ENCODE measurements around the gene CARD14. TPM values are rescaled to one million over a fixed set of nuclear protein-coding genes. Genes with fewer than 3 reads are reported as not detected.

The CARD14 gene
- total RNA-seq, 1 experiment from 2014 or later, result not detected

DNA sequence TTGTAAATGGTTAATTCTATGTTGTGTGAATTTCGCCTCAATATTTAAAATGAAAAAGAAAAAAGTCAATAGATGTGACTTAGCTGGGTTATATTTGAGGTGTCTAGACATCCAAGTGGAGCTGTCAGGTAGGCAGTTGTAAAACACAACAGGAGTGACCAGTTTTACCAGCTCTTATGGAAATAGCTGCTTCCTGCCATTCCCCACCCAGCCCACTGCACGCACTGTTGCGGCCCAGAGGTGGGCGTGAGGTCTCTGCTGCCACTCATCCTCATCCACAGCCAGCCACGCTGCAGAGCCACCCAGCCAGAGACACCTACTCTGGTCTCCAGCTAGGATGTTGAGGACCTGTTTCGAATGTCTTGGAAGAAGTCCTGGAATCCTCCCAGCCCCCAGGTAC lies 3.4 kb upstream of the CARD14 start:
- no TSS peak for BruUV-seq (replicated peaks)
- no peak for ATAC-seq

GRCh38 chr17:80168371-80168770 lies 1.5 kb upstream of the CARD14 start:
- no peaks in the 10 kb centered on the region for H3K36me3 ChIP-seq (ENCODE audit: control insufficient read depth, insufficient read depth, low read length)
- H3K4me3 ChIP-seq (ENCODE audit: low read depth in 2 of 2, low read length in 2 of 2), result no peak overlapping the region
- H3K27ac ChIP-seq (ENCODE audit: low read length), result no peak overlapping the region
- BruUV-seq (replicated peaks), result no TSS peak
- H3K27me3 ChIP-seq (ENCODE audit: control insufficient read depth, insufficient read depth, low read length), result no peaks in the 10 kb centered on the region
- intact Hi-C loops (cut with micrococcal nuclease; ENCODE audit: unreplicated experiment), result no loop called here
- no peaks in the 10 kb centered on the region for H3K4me1 ChIP-seq (ENCODE audit: control insufficient read depth, insufficient read depth, low read length)
- no peak for DNase-seq (ENCODE audit: low read depth, low spot score)
- CTCF ChIA-PET, result no interaction called here
- TF ChIP-seq, protein P1, sequence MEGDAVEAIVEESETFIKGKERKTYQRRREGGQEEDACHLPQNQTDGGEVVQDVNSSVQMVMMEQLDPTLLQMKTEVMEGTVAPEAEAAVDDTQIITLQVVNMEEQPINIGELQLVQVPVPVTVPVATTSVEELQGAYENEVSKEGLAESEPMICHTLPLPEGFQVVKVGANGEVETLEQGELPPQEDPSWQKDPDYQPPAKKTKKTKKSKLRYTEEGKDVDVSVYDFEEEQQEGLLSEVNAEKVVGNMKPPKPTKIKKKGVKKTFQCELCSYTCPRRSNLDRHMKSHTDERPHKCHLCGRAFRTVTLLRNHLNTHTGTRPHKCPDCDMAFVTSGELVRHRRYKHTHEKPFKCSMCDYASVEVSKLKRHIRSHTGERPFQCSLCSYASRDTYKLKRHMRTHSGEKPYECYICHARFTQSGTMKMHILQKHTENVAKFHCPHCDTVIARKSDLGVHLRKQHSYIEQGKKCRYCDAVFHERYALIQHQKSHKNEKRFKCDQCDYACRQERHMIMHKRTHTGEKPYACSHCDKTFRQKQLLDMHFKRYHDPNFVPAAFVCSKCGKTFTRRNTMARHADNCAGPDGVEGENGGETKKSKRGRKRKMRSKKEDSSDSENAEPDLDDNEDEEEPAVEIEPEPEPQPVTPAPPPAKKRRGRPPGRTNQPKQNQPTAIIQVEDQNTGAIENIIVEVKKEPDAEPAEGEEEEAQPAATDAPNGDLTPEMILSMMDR (IDR thresholded peaks at IDR 0.05), result no peak
- TF ChIP-seq, protein P2, sequence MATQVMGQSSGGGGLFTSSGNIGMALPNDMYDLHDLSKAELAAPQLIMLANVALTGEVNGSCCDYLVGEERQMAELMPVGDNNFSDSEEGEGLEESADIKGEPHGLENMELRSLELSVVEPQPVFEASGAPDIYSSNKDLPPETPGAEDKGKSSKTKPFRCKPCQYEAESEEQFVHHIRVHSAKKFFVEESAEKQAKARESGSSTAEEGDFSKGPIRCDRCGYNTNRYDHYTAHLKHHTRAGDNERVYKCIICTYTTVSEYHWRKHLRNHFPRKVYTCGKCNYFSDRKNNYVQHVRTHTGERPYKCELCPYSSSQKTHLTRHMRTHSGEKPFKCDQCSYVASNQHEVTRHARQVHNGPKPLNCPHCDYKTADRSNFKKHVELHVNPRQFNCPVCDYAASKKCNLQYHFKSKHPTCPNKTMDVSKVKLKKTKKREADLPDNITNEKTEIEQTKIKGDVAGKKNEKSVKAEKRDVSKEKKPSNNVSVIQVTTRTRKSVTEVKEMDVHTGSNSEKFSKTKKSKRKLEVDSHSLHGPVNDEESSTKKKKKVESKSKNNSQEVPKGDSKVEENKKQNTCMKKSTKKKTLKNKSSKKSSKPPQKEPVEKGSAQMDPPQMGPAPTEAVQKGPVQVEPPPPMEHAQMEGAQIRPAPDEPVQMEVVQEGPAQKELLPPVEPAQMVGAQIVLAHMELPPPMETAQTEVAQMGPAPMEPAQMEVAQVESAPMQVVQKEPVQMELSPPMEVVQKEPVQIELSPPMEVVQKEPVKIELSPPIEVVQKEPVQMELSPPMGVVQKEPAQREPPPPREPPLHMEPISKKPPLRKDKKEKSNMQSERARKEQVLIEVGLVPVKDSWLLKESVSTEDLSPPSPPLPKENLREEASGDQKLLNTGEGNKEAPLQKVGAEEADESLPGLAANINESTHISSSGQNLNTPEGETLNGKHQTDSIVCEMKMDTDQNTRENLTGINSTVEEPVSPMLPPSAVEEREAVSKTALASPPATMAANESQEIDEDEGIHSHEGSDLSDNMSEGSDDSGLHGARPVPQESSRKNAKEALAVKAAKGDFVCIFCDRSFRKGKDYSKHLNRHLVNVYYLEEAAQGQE (IDR thresholded peaks at IDR 0.05; ENCODE audit: insufficient read depth in 1 of 2, low read depth in 2 of 2, low read length in 1 of 2), result no peak
- TF ChIP-seq TCF7L2 (IDR thresholded peaks at IDR 0.05; ENCODE audit: low read depth, low read length) (no peak), SIN3A (IDR thresholded peaks at IDR 0.05; ENCODE audit: borderline replicate concordance, insufficient read depth, low read depth, low read length) (no peak), POLR2AphosphoS5 (IDR thresholded peaks at IDR 0.05; ENCODE audit: low read depth, low read length) (no peak)
- no peaks in the 10 kb centered on the region for H3K9me3 ChIP-seq (ENCODE audit: control insufficient read depth, insufficient read depth, low read depth, low read length)
- in situ Hi-C loops (cut with HindIII; ENCODE audit: low pct_unique_long_range_greater_than_20kb, low sequenced_read_pairs), result no loop called here
- POLR2A ChIA-PET, result no interaction called here
- no peak for ATAC-seq

More for the DNA sequence above, 3.4 kb upstream of the CARD14 start:
- Histone ChIP-seq H3K27ac (ENCODE audit: low read length) (no peak overlapping the region), H3K9me3 (ENCODE audit: control insufficient read depth, insufficient read depth, low read depth, low read length) (no peaks in the 10 kb centered on the region), H3K4me1 (ENCODE audit: control insufficient read depth, insufficient read depth, low read length) (no peaks in the 10 kb centered on the region), H3K36me3 (ENCODE audit: control insufficient read depth, insufficient read depth, low read length) (no peaks in the 10 kb centered on the region), H3K27me3 (ENCODE audit: control insufficient read depth, insufficient read depth, low read length) (no peaks in the 10 kb centered on the region), H3K4me3 (ENCODE audit: low read depth in 2 of 2, low read length in 2 of 2) (no peak overlapping the region)
- TF ChIP-seq SIN3A (IDR thresholded peaks at IDR 0.05; ENCODE audit: borderline replicate concordance, insufficient read depth, low read depth, low read length) (no peak), TCF7L2 (IDR thresholded peaks at IDR 0.05; ENCODE audit: low read depth, low read length) (no peak), POLR2AphosphoS5 (IDR thresholded peaks at IDR 0.05; ENCODE audit: low read depth, low read length) (no peak)
- TF ChIP-seq, protein P2 (IDR thresholded peaks at IDR 0.05; ENCODE audit: insufficient read depth in 1 of 2, low read depth in 2 of 2, low read length in 1 of 2), result no peak
- TF ChIP-seq, protein P1 (IDR thresholded peaks at IDR 0.05), result no peak
- POLR2A ChIA-PET, result interaction anchor here (0.6 kb wide), 1 partner anchor 168 kb away, joined by 4 read pairs; no protein-coding TSS in a partner anchor
- DNase-seq (ENCODE audit: low read depth, low spot score), result no peak
- intact Hi-C loops (cut with micrococcal nuclease; ENCODE audit: unreplicated experiment), result no loop called here
- CTCF ChIA-PET, result interaction anchor here (0.6 kb wide), 1 partner anchor 22 kb away, joined by 3 read pairs; no protein-coding TSS in a partner anchor
- in situ Hi-C loops (cut with HindIII; ENCODE audit: low pct_unique_long_range_greater_than_20kb, low sequenced_read_pairs), result no loop called here
